ENCODE data around the gene SOX1.

SOX1 gene

DNA sequence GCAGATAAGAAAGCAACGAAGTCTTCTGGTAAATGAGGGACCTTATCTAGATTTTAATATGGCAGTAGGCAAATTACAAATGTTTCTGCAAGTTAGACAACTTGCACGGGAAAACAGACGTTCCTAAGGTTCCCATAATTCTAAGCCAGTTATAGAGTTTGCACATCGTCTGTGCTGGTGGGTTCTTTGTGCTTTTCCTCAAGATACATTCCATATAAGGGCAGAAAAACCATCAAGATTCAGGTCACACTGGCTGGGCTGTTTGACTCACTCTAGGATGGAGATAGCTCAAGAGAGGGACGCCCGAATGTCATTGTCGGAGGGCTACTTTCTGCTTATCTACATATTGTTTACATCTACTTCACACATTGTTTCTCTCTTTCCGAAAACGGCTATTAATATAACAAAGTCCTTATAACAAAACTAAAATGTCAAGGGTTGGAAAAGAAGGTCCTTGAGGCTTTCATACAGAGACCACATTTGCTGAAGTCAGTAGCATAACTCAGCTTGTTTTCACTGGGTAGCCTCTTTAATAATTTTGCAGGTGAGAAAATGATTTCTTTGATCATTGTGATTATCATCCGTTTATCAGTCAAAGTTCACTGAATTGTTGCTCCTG, 44.4 kb downstream of the SOX1 start:
- DNase-seq, result no peak

DNA sequence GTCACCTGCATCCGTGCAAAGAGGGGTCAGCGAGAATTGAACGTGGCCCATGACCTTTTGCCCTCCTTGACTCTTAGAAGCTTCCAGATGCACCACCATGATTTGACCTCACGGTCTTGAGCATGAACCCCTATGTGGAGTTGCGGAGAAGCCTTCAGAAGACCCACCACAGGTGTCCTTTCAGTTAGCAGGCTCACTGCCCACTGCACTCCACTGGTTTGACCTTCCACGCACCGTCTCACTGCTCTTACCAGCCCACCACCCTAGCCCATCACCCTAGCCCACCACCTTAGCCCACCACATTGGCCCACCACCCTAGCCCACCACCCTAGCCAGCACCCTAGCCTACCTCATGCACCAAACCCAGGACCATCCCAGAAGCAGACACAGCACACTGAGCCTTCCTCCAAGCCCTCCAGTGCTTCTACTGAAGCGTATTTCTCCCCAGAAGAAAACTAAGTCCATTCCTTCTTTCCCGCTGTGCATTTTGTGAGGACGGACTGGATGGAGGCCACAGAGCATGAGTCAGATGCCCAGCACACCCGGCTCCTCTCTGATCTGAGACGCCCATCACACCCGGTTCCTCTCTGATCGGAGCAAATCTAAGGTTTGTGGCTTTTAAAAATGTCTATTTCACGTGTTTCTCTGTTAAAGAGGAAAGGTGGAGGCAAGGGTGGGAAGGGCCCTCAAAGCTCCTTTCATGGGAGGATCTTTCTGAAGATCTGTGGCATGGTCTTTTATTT, 45.8 kb downstream of the SOX1 start:
- no peak for DNase-seq

GRCh38 chr13:112113348-112113747, 46.4 kb downstream of the SOX1 start:
- DNase-seq, result no peak

DNA sequence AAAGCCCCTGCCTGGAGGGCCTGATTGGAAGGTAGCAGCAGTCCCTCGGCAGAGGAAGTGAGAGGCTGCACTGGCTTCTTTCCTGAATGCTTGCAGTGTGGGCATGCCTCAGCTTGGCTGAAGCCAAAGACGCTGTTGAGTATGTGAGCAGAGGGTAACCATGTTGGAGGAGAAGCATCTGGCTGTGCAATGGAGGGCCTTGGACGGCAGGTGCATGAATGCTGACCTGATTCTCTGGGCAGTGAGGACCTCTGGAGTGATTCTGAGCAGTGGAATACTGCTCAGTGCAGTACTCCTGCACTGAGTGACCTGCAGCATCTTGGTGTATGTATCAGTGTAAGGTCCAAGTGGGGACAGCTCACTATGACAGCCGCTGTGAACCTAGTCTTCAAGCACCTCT, 46.9 kb downstream of the SOX1 start:
- DNase-seq, result no peak

DNA sequence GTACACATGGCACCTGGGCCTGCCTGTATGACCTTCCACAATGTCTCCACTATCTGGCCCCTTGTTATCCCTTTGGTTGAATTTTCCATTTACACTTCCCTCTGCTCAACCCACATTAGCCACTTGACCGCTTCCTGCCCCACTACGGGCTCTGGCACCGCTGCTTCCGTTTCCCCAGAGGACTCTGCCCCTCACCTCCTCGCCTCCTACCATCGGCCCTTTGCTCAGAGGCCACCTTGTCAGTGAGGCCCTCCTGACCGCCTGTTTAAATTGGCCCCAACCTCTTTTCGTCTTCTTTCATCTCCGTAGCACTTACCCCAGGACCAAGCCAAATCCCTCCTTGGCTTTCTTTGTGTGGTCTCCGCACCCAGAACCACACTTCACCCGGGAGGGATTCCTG, 47.4 kb downstream of the SOX1 start:
- no peak for DNase-seq

- DNase-seq, result no peak
Observed at GRCh38 chr13:112115403-112116091, 48.6 kb downstream of the SOX1 start.

DNA sequence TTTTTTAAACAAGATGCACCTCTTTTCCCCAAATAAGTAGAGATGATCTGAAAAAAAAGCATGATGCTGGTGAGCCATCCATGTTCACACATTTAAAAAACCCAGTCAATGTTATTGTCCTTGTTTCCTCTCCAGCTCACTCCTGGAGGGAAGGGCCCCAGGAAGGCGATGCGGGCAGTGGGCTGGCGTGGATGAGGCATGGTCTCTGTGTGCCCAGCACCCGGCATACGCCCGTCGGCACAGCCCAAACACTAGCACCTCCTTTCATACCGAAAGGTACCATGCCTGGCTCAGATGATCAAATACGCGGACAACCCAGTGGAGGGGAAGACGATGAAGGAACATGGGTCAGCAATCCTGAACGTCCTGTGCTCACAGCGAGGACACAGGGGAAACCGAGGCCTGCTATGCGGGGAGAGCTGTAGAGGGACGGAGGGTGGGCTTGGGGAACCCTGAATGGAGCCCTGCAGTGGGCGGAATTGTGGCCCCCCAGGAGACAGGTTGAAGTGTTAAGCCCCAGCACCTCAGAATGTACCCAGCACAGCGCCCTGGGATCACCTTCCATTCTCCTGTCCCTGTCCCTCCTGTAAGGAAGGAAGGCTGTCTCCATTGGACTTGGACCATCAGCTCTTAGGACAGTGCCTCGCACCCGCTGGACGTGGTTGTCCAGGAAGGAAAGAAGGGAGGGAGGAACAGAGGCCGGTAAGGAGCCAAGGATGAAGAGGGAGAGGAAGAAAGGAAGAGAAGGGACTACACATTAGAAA, 49.4 kb downstream of the SOX1 start:
- no peak for DNase-seq

DNA sequence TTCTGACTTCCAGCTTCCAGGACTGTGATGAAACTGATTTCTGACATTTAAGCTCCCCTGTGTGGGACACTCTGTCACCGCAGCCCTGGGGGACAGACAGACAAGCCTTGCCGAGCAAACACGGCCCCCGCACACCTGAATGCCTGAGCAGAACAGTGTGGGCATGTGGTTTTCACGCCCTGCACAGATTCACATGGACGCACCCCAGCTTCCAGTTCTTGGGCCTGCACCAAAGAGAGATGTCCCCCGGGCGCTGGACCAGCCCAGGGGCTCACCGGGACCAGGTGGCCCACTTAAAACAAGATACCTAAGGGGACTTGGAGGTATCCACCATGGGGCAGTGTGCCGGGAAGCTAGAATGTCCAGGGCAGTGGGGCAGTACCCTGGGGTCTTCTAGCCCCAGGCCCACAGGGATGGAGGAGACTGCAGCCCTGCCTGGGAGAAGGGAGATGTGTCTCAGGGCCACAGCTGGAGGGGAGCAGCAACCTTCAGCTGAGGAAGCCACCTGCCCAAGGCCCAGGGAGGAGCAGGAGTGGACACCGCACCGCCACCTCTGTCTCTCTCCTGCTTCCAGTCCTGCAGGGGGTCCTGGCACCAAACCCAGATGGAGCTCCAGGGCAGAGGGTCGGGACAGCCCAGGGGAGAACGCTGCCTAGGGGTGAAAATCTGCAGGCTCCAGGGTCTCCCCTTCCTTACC, 50.5 kb downstream of the SOX1 start:
- no peak for DNase-seq

- no peak for DNase-seq
Observed at GRCh38 chr13:112117955-112118302, 51.0 kb downstream of the SOX1 start.

DNA sequence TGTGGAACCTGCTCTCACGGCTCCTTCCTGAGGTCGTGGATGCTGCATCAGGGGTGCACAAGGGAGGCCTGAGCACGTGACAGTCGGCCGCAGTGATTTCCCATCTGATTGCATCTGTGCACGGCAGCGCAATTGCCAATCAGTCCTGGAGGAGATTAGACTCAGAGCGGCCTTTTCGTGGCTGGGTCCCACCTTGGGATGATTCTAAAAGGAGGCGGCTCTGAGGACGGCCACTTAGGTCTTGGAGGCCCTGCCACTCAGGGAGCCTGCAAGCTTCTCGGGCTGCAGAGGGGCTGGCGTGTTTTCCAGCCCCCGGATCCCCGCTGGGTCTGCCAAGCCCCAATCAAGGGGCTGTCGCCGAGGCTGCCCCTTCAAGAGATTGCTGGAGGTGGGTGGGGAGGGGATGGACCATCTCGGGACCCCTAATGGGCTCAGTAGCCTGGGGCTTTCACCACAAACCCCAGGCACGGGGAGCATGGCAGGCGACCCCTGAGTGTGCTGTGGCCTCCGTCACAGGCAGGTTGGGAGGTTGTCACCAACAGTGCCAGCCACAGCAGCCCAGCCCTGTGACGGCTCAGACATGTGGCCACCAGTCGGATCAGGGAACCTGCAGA, 51.6 kb downstream of the SOX1 start:
- no peak for DNase-seq

- DNase-seq, result no peak
Observed at GRCh38 chr13:112119192-112120030, 52.5 kb downstream of the SOX1 start.

DNA sequence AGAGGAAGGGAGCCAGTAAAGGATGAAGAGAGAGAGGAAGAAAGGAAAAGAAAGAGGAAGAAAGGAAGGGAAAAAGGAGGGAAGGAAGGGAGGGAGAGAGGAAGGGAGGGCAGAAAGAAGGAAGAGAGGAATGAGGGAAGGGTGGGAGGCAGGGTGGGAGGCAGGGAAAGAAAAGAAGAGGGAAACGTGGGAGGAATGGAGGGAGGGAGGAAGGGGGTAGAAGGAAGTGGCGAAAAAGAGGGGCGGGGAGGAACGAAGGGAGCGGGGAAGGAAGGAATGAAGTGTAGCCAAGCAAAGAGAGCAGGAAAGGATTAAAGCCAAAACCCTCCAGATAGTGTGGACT, 53.1 kb downstream of the SOX1 start:
- DNase-seq, result no peak
